Spleen (tissue), 7 donors: Measurements from ENCODE around the gene JAGN1.
"Not testable (repeated sequence)": the region's sequence is repeated elsewhere in the genome, so short reads cannot be mapped to it uniquely, and the experiment has no call there.

Experiments used
- POLR2A ChIP-seq, 3 donors: fragments of 450-650 bp; IDR thresholded peaks; one replicate each; pipeline ENCODE4 v1.5.1; 2017; ENCODE audit warnings: antibody characterized with exemption in 3 of 3, mild to moderate bottlenecking in 1 of 3
- POLR2AphosphoS5 ChIP-seq, 3 donors: sonication (generic); formaldehyde crosslinking; IDR thresholded peaks; one replicate each; pipeline ENCODE4 v1.5.1; 2017; ENCODE audit warnings: antibody characterized with exemption in 3 of 3
- TF ChIP-seq, protein P1 (sequence below), 11 experiments: fragments of 200-600 bp in 7 of 11; fragments of 450-650 bp in 4 of 11; sonication (generic) in 4 of 11; IDR thresholded peaks in 8 of 11; conservative IDR thresholded peaks in 3 of 11; 1 replicate in 7 of 11; 2 replicates in 4 of 11; pipeline versions ENCODE4 v1.4.0 to v1.8.0; 2016 to 2021; ENCODE audit warnings: antibody characterized with exemption in 11 of 11, inconsistent platforms in 4 of 11, mild to moderate bottlenecking in 1 of 11
- donor health status: DM: no; HTN: no; CAD: no; lungs with moderate emphysema.
- donor health status: DM: no; HTN: no; CAD: no.
- donor health status: DM: no; HTN: no; CAD: no.

DNA sequence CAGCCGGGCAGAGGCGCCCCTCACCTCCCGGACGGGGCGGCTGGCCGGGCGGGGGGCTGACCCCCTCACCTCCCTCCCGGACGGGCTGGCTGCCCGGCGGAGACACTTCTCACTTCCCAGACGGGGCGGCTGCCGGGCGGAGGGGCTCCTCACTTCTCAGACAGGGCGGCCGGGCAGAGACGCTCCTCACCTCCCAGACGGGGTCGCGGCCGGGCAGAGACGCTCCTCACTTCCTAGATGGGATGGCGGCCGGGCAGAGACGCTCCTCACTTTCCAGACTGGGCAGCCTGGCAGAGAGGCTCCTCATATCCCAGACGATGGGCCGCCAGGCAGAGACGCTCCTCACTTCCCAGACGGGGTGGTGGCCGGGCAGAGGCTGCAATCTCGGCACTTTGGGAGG, 49.5 kb downstream of the JAGN1 start:
- TF ChIP-seq, protein P1, sequence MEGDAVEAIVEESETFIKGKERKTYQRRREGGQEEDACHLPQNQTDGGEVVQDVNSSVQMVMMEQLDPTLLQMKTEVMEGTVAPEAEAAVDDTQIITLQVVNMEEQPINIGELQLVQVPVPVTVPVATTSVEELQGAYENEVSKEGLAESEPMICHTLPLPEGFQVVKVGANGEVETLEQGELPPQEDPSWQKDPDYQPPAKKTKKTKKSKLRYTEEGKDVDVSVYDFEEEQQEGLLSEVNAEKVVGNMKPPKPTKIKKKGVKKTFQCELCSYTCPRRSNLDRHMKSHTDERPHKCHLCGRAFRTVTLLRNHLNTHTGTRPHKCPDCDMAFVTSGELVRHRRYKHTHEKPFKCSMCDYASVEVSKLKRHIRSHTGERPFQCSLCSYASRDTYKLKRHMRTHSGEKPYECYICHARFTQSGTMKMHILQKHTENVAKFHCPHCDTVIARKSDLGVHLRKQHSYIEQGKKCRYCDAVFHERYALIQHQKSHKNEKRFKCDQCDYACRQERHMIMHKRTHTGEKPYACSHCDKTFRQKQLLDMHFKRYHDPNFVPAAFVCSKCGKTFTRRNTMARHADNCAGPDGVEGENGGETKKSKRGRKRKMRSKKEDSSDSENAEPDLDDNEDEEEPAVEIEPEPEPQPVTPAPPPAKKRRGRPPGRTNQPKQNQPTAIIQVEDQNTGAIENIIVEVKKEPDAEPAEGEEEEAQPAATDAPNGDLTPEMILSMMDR (IDR thresholded peaks at IDR 0.05 in 8 of 11, conservative IDR thresholded peaks at IDR 0.05 in 3 of 11), result not testable (repeated sequence)
- not testable (repeated sequence) for TF ChIP-seq POLR2AphosphoS5, POLR2A (IDR thresholded peaks at IDR 0.05)
